ENCODE results near the gene MAP3K2. TPM values are rescaled to one million over a fixed set of nuclear protein-coding genes. Genes with fewer than 3 reads are reported as not detected.
A peak's percentile ranks its signal among the peaks of the same experiment; 100 is the strongest.

Gene MAP3K2
- total and polyA plus RNA-seq, 2 of the 4 experiments (the other 2 are of a cell fraction): 6.2 to 30.8 TPM

GRCh38 chr2:127261804-127262406 lies 125.9 kb downstream of the MAP3K2 start:
- no peak overlapping the region for H2BK20ac ChIP-seq (ENCODE audit: low read depth, low read length)
- H2AK9ac ChIP-seq (replicated peaks; ENCODE audit: low read depth, low read length, poor library complexity): no peak overlapping the region
- TF ChIP-seq ELK1 (IDR thresholded peaks at IDR 0.05; ENCODE audit: borderline replicate concordance, low read depth, low read length) (no peak), USF2 (IDR thresholded peaks at IDR 0.05; ENCODE audit: low read depth, low read length) (no peak), RAD21 (IDR thresholded peaks at IDR 0.05; ENCODE audit: low read length) (no peak), MXI1 (IDR thresholded peaks at IDR 0.05; ENCODE audit: borderline replicate concordance, low read depth, low read length) (no peak), CHD1 (IDR thresholded peaks at IDR 0.05; ENCODE audit: low read depth, low read length) (no peak), NFE2L2 (IDR thresholded peaks at IDR 0.05; ENCODE audit: low read depth, low read length) (no peak), RFX5 (IDR thresholded peaks at IDR 0.05; ENCODE audit: low read depth, low read length) (no peak), POLR2A (IDR thresholded peaks at IDR 0.05; ENCODE audit: low read depth, low read length) (no peak), CTCF (conservative IDR thresholded peaks at IDR 0.05; ENCODE audit: low read depth, low read length) (no peak), RCOR1 (IDR thresholded peaks at IDR 0.05; ENCODE audit: insufficient replicate concordance, low read length) (no peak)
- no TSS peak for BruUV-seq (replicated peaks)
- DNase-seq (peak; percentile 61), ATAC-seq (ENCODE audit: low read depth) (peak; percentile 48)
- no peak overlapping the region for H3K4me3 ChIP-seq (ENCODE audit: insufficient read depth, low read depth, low read length)
- CTCF ChIA-PET: no interaction called here
- WGBS, 2 experiments (ENCODE audit: extremely low coverage in 2 of 2, insufficient read length in 1 of 2): 92% methylated on average over 2 of the region's 8 CpGs; no CpG with 5 or more reads in 1 of the 2 experiments
- no peak overlapping the region for H4K5ac ChIP-seq (ENCODE audit: low read depth, low read length)
- no peaks in the 10 kb centered on the region for H3K27me3 ChIP-seq (ENCODE audit: control insufficient read depth, insufficient read depth, low read length)
- no peak overlapping the region for H3K4ac ChIP-seq (ENCODE audit: low read depth, low read length)
- H3K36me3 ChIP-seq (ENCODE audit: control insufficient read depth, insufficient read depth, low read length): peaks cover 37% of the 10 kb centered on the region
- no peak overlapping the region for H2AFZ ChIP-seq (replicated peaks; ENCODE audit: low read length, poor library complexity)
- no peaks in the 10 kb centered on the region for H4K20me1 ChIP-seq (ENCODE audit: insufficient read depth, low read length)
- no peak overlapping the region for H3K23ac ChIP-seq (ENCODE audit: low read depth, low read length)
- H3K27ac ChIP-seq (ENCODE audit: insufficient read depth, low read length): no peak overlapping the region
- no peak overlapping the region for H2AK5ac ChIP-seq (ENCODE audit: low read depth, low read length)
- POLR2A ChIA-PET (ENCODE audit: unreplicated experiment): no interaction called here
- H3K14ac ChIP-seq (replicated peaks; ENCODE audit: low read depth, low read length): no peak overlapping the region
- intact Hi-C loops (cut with micrococcal nuclease) (no loop called here), in situ Hi-C loops (cut with MboI; ENCODE audit: low sequenced_read_pairs) (no loop called here), dilution Hi-C loops (cut with HindIII; ENCODE audit: low sequenced_read_pairs, unreplicated experiment) (no loop called here)
- no peak overlapping the region for H4K8ac ChIP-seq (ENCODE audit: low read depth in 2 of 2, low read length in 2 of 2)
- no peak overlapping the region for H3K9ac ChIP-seq (ENCODE audit: low read depth, low read length)
- no peaks in the 10 kb centered on the region; a peak in 1 of 4 replicates for H3K79me1 ChIP-seq (ENCODE audit: low read depth in 1 of 2, low read length in 2 of 2)
- H3K56ac ChIP-seq (ENCODE audit: extremely low read depth, insufficient read depth, low read length): no peak overlapping the region
- H2BK5ac ChIP-seq (ENCODE audit: low read depth, low read length, poor library complexity, severe bottlenecking): no peak overlapping the region
- H3K4me1 ChIP-seq (ENCODE audit: control insufficient read depth, insufficient read depth, low read length): no peaks in the 10 kb centered on the region
- H2BK120ac ChIP-seq (ENCODE audit: low read depth, low read length): no peak overlapping the region
- H3K4me2 ChIP-seq (ENCODE audit: low read depth, low read length): no peak overlapping the region
- 0 out of 2 replicates have a peak, but pooled peaks cover 5% of the 10 kb centered on the region for H3K9me1 ChIP-seq (ENCODE audit: insufficient read depth, low read length)
- no peak overlapping the region for H4K91ac ChIP-seq (ENCODE audit: insufficient read depth, low read depth, low read length)
- H3K18ac ChIP-seq (ENCODE audit: low read depth, low read length): no peak overlapping the region
- H2BK15ac ChIP-seq (ENCODE audit: low read depth, low read length): no peak overlapping the region
- H3K9me3 ChIP-seq (ENCODE audit: control insufficient read depth, insufficient read depth, low read length): no peaks in the 10 kb centered on the region; the same call in 1 of the 2 replicates
